HG03521 (cell line): Measurements from ENCODE around the gene RYR1.
"Not testable (repeated sequence)": the region's sequence is repeated elsewhere in the genome, so short reads cannot be mapped to it uniquely, and the experiment has no call there.

Experiments
- ATAC-seq: cut with Tn5 transposase; IDR thresholded peaks from one replicate; pipeline ENCODE4 v1.9.1; 2021; ENCODE audit warnings: mild to moderate bottlenecking, moderate library complexity; ENCODE audit not compliant: unreplicated experiment

The RYR1 gene

DNA sequence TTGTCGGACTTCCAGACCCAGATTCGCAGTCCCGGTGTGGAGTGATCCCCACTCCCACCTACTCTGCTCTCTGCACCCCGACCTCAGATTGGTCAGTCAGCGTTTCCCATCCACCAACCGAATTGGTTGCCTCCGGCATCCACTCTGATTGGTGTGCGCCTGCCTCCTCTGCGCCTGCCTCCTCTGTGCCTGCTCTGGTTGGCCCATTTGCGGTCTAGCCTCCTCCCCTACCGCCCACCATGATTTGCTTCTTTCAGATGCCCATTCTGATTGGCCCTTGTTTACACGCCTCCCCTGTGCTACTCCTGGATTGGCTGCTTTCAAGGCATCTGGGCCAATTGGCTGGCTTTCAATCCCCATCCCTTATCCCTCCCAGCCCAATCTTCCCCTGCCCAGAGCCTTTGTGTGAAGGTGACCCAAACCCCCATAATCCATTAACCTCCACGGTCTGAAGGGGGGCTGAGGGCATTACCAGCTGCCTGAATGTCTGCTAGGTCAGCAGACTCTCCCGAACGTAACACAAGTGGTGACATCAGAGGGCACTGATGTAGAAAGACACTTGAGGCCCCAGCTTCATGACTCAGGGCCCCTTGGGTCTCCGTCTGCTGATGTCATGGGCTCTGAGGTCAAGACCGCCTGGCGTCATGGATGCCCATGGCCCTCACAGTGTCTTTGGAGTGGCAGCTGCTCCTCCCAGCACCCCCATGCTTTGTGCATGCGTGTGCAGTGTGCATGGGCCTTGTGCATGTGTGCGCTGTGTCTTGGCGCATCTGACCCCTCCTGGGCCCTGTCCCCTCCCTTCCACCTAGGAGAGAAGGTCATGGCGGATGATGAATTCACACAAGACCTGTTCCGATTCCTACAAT is 103.8 kb downstream of the RYR1 start:
- no peak for ATAC-seq

DNA sequence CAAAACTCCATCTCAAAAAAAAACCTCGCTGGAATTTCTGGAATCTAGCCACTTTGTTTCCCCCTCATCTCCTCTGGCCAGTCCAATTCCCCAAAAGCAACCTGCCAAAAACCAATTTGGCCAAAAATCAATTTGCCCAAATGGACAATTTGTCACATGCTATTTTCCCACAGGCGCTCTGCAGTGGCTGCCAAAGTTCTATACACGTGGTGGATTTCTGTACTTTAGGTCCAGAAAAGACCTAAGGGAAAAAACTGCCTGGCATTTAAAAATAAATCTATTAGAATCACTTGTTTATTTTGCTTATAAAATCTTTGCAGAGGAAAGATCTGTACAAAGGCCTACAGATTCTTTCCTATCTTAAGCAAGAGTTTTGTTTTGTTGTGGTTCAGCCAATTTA is 104.9 kb downstream of the RYR1 start:
- ATAC-seq: no peak

DNA sequence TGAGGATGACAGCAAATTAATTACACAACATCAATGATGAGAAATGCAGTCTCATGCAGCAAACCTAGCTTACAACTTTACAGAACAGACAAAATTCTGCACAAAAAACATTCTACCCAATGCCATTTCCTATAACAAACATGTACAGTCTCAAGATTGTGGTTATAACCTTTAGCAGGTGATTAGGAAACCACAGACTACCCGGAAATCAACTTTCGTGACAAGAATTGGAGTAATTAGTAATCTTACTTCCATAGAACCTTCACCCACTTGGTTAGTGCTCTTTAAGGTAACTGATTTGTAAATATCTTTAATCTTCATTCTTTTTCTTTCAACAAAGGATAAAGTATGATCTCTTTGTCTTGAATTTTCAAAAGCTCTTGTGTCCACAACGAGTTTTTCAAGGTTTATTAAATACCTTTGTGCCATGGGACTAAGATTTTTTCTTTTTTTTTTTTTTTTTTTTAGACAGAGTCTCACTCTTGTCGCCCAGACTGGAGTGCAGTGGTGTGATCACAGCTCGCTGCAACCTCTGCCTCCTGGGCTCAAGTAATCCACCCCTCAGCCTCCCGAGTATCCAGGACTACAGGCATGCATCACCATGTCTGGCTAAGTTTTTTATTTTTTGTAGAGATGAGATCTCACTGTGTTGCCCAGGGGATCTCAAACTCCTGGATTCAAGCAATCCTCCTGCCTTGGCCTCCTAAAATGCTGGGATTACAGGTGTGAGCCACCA is 105.5 kb downstream of the RYR1 start:
- ATAC-seq: no peak

DNA sequence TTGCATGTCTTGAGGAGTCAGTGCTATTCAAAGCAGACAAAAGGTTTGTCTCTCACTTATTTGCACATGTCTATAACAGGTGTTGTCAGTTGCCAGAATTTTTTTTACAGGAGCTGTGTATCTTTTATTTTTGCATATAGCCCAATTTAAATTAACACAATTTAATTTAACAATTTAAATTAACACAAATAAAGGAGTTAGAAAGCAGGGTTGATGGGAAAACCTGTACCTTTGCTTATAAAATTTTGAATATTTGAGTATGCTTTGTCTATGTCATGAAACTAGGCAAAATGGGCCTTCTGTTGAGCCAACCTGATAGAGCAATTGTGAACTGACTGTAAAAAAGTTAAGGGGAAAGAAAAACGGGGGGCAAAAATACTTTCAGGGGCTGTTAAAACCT is 106.3 kb downstream of the RYR1 start:
- no peak for ATAC-seq

DNA sequence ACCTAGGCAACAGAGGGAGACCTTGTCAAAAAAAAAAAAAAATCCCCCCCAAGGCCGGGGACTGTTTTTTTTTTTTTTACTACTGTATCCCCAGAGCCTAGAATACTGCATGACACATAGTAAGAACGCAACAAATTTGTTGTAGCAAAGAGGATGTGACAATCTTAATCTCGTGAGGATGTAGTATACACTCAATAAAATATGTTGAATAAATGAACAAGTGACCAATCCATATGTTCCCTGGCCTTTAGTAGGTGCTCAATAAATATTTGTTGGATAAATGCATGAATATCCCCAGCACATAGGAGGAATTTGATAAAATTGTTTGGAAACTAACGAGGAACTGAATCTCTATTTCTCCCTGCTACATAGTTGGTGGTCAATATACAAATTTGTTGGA is 108.5 kb downstream of the RYR1 start:
- ATAC-seq: no peak

DNA sequence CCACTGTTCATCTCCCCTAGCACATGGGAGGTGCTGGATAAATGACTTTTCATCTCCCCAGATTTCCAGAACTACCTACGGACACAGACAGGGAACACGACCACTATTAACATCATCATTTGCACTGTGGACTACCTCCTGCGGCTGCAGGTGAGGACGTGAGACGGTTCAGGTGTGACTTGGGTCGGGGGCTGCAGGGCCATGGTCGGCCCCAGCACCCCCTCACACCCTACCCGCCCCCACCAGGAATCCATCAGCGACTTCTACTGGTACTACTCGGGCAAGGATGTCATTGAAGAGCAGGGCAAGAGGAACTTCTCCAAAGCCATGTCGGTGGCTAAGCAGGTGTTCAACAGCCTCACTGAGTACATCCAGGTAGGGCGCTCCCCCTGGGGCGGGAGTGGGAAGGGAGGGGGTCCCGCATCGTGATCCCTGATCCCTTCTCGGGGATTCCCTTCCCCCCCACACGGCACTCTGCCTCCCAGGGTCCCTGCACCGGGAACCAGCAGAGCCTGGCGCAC is 109.9 kb downstream of the RYR1 start:
- no peak for ATAC-seq

DNA sequence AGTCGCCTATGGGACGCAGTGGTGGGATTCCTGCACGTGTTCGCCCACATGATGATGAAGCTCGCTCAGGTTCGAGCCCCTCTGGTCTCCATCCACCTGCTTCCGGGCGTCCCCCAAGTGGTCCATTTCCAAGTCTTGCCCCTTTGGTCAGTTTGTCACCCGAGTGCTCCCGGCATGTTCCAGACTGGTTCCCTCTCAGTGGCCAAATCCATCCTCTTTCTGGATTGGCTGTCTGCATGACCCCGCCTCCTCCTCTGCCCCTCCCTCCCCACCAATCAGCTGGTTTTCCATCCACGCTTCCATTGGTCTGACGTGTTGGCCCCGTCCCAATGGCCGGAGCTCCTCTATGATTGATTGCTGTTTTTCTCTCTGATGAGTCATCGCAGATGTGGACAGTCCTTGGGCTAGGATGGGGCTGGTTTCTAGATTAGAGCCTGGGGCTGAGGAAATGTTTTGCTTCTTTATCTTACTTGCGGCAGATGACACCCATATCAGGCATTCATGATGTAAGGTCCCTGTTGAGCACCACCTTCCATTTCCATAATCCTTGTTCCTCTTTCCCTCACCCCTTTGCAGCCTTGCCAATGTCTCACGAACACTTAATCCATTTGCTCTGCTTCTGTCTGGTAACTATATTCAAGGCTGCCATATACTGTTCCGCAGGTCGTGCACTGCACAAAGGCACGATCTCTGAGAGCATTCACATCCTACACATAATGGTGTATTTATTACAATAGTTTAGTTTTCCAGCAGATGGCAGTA is 110.5 kb downstream of the RYR1 start:
- ATAC-seq: no peak

DNA sequence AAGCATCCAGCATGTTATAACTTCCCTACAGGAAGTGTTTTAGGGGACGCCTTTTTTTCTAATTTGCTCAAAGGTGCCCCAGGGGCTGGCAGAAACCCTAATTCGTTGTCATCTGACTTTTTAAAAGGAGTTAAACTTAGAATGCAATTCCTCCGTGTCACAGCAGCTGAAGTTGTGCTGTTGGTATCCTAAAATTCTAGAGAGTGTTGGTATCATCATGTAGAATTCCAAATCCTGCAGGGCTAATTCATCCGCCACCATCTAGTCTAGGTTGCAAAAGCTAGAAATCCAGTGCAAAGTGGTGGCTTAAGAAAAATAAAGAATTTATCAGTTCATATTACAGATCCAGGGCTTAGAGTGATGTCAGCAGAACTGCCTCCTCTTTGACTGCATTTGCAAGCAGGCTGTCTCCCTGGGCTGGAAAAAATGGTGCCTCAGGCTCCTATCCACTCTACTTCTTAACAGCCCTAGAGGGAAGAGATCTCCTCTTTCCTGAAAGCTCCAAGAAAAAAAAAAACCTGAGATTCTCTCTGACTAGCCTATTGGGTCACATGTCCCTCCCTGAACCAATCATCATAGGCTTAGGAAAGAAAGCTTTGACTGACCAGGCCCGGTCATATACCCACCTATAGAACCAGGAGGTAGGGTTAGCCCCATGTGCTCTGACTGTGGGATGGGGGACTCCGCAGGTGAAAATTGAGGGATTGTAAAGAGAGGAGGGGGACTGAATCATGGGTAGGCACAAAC is 111.3 kb downstream of the RYR1 start:
- ATAC-seq: no peak

DNA sequence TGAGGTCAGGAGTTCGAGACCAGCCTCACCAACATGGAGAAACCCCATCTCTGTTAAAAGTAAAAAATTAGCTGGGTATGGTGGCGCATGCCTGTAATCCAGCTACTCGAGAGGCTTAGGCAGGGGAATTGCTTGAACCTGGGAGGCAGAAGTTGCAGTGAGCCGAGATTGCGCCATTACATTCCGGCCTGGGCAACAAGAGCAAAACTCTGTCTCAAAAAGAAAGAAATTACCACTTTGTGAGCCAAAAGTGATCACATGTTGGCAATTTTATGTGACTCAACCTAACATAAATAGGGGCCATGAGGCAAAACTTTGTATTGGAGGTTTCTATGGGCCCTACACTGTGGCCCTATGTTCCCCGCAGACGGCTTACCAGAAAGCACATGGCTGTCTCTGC is 112.1 kb downstream of the RYR1 start:
- ATAC-seq: no peak

DNA sequence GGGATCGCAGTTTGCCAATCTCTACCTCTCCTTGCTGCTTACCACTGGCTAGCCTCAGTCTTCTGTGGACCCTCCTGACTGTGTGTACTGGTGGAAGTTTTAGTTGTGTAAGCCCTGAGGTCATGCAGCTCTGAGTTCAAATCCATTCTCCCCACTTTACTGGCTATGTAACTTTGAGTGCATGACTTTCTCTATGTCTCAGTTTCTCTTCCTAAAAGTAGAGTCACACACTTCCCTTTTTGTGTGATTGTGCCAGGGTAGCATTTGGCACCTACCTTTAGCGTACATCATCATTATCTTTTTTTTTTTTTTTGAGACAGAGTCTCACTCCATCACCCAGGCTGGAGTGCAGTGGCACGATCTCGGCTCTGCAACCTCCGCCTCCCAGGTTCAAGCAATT is 113.9 kb downstream of the RYR1 start:
- no peak for ATAC-seq

DNA sequence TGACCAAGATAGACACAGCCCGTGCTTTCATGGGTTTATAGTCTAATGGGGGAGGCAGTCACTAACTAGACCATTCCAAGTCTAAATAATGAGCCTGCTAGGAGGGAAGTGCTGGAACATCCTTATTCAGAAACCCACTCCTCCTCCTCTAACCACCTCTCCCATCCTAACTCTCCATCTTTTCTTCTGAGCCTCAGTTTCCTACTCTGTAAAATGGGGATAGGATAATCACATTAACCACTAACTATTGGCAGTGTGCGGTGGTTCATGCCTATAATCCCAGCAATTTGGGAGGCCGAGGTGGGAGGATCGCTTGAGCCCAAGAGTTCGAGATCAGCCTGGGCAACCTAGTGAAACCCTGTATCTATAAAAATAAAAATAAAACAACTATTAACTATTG is 115.6 kb downstream of the RYR1 start:
- ATAC-seq: no peak

DNA sequence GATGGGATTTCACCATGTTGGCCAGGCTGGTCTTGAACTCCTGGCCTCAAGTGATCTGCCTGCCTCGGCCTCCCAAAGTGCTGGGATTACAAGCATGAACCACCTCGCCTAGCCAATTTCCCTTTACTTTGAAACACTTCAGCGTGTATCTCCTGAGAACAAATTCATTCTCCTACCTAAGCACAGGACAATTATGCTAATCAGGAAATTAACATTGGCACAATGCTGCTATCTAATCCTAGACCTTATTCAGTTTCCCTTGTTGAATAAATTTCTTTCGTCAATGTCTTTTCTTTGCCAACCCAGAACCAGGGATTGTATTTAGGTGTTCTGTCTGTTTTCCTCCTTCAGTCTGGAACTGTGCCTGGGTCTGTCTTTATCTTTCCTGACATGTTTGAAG is 116.5 kb downstream of the RYR1 start:
- no peak for ATAC-seq

DNA sequence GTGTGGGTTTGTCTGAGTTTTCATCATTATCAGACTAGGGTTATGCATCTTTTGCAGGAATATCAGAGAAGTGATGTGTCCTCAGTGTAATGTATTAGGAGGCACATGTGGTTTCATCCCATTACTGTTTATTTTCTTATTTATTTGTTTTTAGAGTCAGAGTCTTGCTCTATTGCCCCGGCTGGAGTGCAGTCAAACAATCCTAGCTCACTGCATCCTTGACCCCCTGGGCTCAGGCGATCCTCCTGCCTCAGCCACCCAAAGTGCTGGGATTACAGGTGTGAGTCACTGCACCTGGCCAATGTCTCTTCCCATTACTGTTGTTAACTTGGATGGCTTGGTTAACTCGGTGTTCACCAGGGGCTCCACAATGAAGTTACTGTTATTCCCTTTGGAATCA is 116.9 kb downstream of the RYR1 start:
- no peak for ATAC-seq

DNA sequence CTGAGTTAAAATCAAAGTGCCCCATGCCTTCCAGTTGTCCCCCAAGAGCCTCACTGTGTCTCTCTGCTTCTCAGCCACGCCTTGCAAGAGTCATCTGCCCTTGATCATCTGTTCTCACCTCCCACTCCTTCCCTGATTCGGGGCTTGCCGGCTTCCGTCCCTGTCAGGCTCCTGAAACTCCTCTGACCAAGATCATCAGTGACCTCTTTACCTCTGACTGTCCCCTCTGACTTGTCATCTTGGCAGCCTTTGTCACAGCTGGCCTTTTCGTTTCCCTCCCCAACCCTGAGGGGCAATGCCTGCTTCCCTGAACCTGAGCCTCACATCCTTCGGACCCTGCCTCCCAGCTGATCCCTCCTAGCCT is 117.9 kb downstream of the RYR1 start:
- no peak for ATAC-seq

DNA sequence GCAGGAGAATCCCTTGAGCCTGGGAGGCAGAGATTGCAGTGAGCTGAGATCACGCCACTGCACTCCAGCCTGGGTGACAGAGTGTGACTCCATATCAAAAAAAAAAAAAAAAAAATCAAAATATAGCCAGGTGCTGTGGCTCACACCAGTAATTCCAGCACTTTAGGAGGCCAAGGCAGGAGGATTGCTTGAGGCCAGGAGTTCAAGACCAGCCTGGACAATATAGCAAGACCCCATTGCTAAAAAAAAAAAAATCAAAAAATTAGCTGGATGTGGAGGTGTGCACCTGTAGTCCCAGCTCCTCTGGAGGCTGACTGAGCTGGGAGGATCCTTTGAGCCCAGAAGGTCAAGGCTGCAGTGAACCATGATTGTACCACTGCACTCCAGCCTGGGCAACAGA is 119.7 kb downstream of the RYR1 start:
- ATAC-seq: not testable (repeated sequence)

DNA sequence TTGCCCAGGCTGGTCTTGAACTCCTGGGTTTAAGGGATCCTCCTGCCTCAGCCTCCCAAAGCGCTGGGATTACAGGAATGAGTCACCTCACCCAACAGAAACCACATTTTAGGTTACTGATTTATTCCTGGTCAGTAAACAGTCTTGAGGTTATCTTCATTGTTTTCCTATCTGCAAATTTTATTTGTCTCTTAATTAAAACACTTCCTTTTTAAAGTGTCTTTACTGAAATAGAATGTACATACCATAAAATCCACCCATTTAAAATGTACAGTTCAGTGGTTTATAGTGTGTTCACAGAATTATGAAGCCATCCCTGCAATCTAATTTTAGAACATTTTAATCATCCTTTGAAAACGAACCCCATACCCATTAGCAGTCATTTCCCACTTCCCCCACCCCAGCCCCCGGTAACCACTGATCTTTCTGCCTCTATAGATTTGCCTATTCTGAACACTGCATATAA is 121.2 kb downstream of the RYR1 start:
- ATAC-seq: no peak

DNA sequence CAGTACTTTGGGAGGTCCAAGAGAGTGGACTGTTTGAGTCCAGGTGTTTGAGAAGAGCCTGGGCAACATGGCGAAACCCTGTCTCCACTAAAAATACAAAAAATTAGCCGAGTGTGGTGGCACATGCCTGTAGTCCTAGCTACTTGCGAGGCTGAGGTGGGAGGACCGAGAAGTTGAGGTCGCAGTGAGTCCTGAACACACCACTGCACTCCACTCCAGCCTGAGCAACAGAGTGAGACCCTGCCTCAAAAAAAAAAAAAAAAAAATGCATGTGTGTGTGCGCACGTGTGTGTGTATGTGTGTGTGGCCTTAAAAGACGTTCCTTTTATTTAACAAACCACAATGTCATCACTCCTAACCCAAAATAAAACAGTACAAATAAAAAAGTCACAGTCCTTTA is 121.7 kb downstream of the RYR1 start:
- no peak for ATAC-seq

DNA sequence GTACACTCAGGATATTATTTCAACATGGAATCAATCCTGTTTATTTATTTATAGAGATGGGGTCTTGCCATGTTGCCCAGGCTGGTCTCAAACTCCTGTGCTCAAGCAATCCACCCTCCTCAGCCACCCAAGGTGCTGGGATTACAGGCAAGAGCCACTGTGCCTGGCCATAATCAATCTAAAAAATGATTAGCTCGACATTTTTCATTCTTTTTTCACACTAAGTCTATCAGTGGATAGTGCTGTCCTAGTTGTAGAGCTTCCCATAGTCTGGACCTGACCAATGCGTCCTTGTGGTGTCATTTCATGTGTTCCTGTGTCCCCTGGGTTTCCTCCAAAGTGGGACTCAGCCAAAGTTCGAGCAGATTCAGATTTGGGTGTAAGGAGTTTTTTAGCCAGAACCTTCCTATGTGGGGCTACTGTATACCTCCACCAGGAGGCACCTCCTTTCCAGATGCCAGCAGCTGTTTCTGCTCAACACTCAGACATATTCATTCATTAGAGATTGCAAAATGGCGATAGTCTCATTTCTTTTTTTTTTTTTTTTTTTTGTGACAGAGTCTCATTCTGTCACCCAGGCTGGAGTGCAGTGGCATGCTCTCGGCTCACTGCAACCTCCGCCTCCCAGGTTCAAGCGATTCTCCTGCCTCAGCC is 123.2 kb downstream of the RYR1 start:
- ATAC-seq: no peak

DNA sequence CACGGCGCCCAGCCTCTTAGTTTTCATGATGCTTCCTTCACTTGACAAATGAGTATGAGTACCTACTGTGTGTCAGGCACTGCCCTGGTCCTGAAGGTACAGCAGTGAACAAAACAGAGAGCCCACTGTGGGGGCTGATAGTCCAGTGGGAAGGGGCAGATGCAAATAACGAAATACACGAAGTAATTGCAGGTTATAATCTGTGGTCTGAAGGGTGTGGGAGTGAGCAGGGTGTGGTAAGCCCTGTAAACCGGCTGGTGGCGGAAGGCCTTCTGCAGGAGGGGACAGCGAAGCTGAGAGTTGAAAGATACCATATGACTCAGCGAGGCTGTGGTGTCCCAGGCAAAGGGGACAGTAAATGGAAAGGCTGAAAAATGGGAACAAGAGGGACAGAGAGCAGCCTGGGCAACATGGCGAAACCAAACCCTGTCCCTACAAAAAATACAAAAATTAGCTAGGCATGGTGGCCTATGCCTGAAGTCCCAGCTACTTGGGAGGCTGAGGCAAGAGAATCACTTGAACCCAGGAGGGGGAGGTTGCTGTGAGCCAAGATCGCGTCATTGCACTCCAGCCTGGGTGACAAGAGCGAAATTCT is 123.8 kb downstream of the RYR1 start:
- ATAC-seq: peak; percentile 49

DNA sequence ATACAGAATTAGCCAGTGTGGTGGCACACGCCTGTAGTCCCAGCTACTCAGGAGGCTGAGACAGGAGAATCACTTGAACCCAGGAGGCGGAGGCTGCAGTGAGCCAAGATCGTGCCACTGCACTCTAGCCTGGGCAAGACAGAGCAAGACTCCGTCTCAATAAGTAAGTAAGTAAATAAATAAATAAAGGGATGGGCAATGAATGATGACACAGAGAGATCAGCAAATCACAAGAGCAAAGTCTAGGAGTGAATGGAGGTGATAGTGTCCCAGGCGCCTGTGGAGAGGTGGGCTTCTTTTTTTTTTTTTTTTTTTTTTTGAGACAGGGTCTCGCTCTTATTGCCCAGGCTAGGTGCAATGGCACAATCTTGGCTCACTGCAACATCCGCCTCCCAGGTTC is 125.4 kb downstream of the RYR1 start:
- ATAC-seq: not testable (repeated sequence)
